Endodermal cell (in vitro differentiated cells): ENCODE data around the gene OR4D1. TPM values are rescaled to one million over a fixed set of nuclear protein-coding genes. Genes with fewer than 3 reads are reported as not detected.
"Not testable (repeated sequence)": the region's sequence is repeated elsewhere in the genome, so short reads cannot be mapped to it uniquely, and the experiment has no call there.

Source experiments
- DNase-seq: peaks from one replicate; pipeline ENCODE4 v3.0.0-alpha.2; 2017
- H3K27ac ChIP-seq: 2 replicates; pipeline ENCODE4 v1.5.1; 2013; ENCODE audit warnings: mild to moderate bottlenecking, low read depth, low read length, moderate library complexity
- H3K27me3 ChIP-seq: 2 replicates; pipeline ENCODE4 v1.6.1; 2013; ENCODE audit warnings: mild to moderate bottlenecking, low read length, moderate library complexity; ENCODE audit not compliant: insufficient read depth, control insufficient read depth, poor library complexity, severe bottlenecking
- H3K36me3 ChIP-seq: 2 replicates; pipeline ENCODE4 v1.7.0; 2013; ENCODE audit warnings: mild to moderate bottlenecking, low read length, moderate library complexity; ENCODE audit not compliant: control insufficient read depth, insufficient read depth
- H3K4me1 ChIP-seq: one replicate; pipeline ENCODE4 v1.7.0; 2013; ENCODE audit warnings: low read length; ENCODE audit not compliant: control insufficient read depth, insufficient read depth
- H3K4me3 ChIP-seq: 2 replicates; pipeline ENCODE4 v1.5.1; 2013; ENCODE audit warnings: mild to moderate bottlenecking, low read length, moderate library complexity
- H3K9ac ChIP-seq: 2 replicates; pipeline ENCODE4 v1.6.1; 2013; ENCODE audit warnings: mild to moderate bottlenecking, low read length, moderate library complexity; ENCODE audit not compliant: poor library complexity, severe bottlenecking; ENCODE audit errors: extremely low read depth
- H3K9me3 ChIP-seq: 2 replicates; pipeline ENCODE4 v1.6.1; 2013; ENCODE audit warnings: mild to moderate bottlenecking, low read length, moderate library complexity; ENCODE audit not compliant: control insufficient read depth
- H3K27ac Mint-ChIP-seq: 2 replicates; pipeline ENCODE4 v1.8.0; 2020; ENCODE audit warnings: mixed read lengths
- H3K27me3 Mint-ChIP-seq: 2 replicates; pipeline ENCODE4 v1.8.0; 2021; ENCODE audit warnings: mild to moderate bottlenecking, mixed read lengths; ENCODE audit not compliant: insufficient read depth
- H3K36me3 Mint-ChIP-seq: 2 replicates; pipeline ENCODE4 v1.8.0; 2020; ENCODE audit warnings: low read depth, mixed read lengths
- H3K4me1 Mint-ChIP-seq: 2 replicates; pipeline ENCODE4 v1.8.0; 2020; ENCODE audit warnings: mixed read lengths
- H3K4me3 Mint-ChIP-seq: 2 replicates; pipeline ENCODE4 v1.8.0; 2020; ENCODE audit warnings: mild to moderate bottlenecking, moderate library complexity, mixed read lengths
- H3K9me3 Mint-ChIP-seq: 2 replicates; pipeline ENCODE4 v1.8.0; 2020; ENCODE audit warnings: mild to moderate bottlenecking, mixed read lengths
- CTCF ChIP-seq: fragments of 200-600 bp; sonication (generic); conservative IDR thresholded peaks from 2 replicates; pipeline ENCODE4 v1.5.0; 2021; ENCODE audit warnings: antibody characterized with exemption, mild to moderate bottlenecking
- WGBS, 2 experiments: methylation state at CpG; one replicate each; pipeline versions ENCODE4 v1.1.5 to v1.1.7; 2013; ENCODE audit warnings: missing lambda C conversion rate in 2 of 2, mixed read lengths in 1 of 2; ENCODE audit not compliant: insufficient coverage in 1 of 2, insufficient read length in 1 of 2; 5-methylcytosine and 5-hydroxymethylcytosine counted together
- total RNA-seq, 2 donors: library from RNA; stranded (reverse); fragmentation: NEBNext Ultra II Directional in 1 of 2; extraction: Animal tissue kit (Norgen Biotek cat#: 25700) in 1 of 2; gene quantifications; 2 replicates in 1 of 2; 3 replicates in 1 of 2; pipeline ENCODE4 v1.2.1, GENCODE V29; 2021

The OR4D1 gene
- total RNA-seq, 2 donors from 2014 or later, result 0.07 to 0.22 TPM

- no peak for DNase-seq
Observed at GRCh38 chr17:58141505-58141904, 6.7 kb upstream of the OR4D1 start.

GRCh38 chr17:58143335-58143734 is 4.8 kb upstream of the OR4D1 start:
- not testable (repeated sequence) for H3K36me3 ChIP-seq, DNase-seq, H3K36me3 Mint-ChIP-seq, H3K27ac ChIP-seq, H3K4me3 ChIP-seq, H3K27ac Mint-ChIP-seq, H3K4me3 Mint-ChIP-seq, H3K4me1 Mint-ChIP-seq, H3K4me1 ChIP-seq, H3K9ac ChIP-seq
- H3K27me3 Mint-ChIP-seq, result peaks cover 29% of the 10 kb centered on the region
- WGBS, 2 experiments, result no CpG with 5 or more reads among the region's 4 CpGs
- peaks cover 24% of the 10 kb centered on the region for H3K9me3 Mint-ChIP-seq
- peaks cover 20% of the 10 kb centered on the region for H3K27me3 ChIP-seq
- peaks cover 18% of the 10 kb centered on the region for H3K9me3 ChIP-seq

More at GRCh38 chr17:58141505-58141904, 6.7 kb upstream of the OR4D1 start:
- H3K4me1 Mint-ChIP-seq, result peaks cover 2% of the 10 kb centered on the region
- no peaks in the 10 kb centered on the region for H3K36me3 Mint-ChIP-seq
- H3K4me3 Mint-ChIP-seq, result no peak overlapping the region
- no peak overlapping the region for H3K27ac ChIP-seq
- peaks cover 19% of the 10 kb centered on the region for H3K27me3 Mint-ChIP-seq
- H3K4me1 ChIP-seq, result no peaks in the 10 kb centered on the region
- no peak overlapping the region for H3K9ac ChIP-seq
- H3K27ac Mint-ChIP-seq, result no peak overlapping the region
- no peaks in the 10 kb centered on the region for H3K36me3 ChIP-seq
- peaks cover 18% of the 10 kb centered on the region for H3K9me3 ChIP-seq
- TF ChIP-seq CTCF, result no peak
- no peak overlapping the region for H3K4me3 ChIP-seq
- WGBS, 2 experiments, result 86% methylated on average over 4 of the region's 5 CpGs; no CpG with 5 or more reads in 1 of the 2 experiments
- H3K9me3 Mint-ChIP-seq, result peaks cover 24% of the 10 kb centered on the region
- peaks cover 17% of the 10 kb centered on the region for H3K27me3 ChIP-seq

GRCh38 chr17:58144801-58145200 is 3.4 kb upstream of the OR4D1 start:
- Histone ChIP-seq H3K27ac (no peak overlapping the region), H3K9ac (no peak overlapping the region), H3K4me1 (no peaks in the 10 kb centered on the region), H3K36me3 (no peaks in the 10 kb centered on the region), H3K4me3 (no peak overlapping the region), H3K9me3 (peaks cover 18% of the 10 kb centered on the region), H3K27me3 (peaks cover 30% of the 10 kb centered on the region)
- Mint-ChIP-seq H3K4me3 (no peak overlapping the region), H3K27ac (no peak overlapping the region), H3K9me3 (peaks cover 24% of the 10 kb centered on the region), H3K4me1 (no peaks in the 10 kb centered on the region), H3K27me3 (peaks cover 37% of the 10 kb centered on the region), H3K36me3 (no peaks in the 10 kb centered on the region)
- whole genome bisulfite sequencing, 2 experiments, result 86 to 88% methylated on average over 1 of the region's 1 CpG
- DNase-seq, result no peak
- TF ChIP-seq CTCF, result no peak

GRCh38 chr17:58148609-58149008 is 425 bp downstream of the OR4D1 start:
- Histone ChIP-seq H3K36me3 (no peaks in the 10 kb centered on the region), H3K27ac (no peak overlapping the region), H3K4me1 (no peaks in the 10 kb centered on the region), H3K9me3 (peaks cover 17% of the 10 kb centered on the region), H3K4me3 (no peak overlapping the region), H3K27me3 (peaks cover 66% of the 10 kb centered on the region), H3K9ac (no peak overlapping the region)
- TF ChIP-seq CTCF, result no peak
- H3K4me3 Mint-ChIP-seq, result no peak overlapping the region
- 81 to 87% methylated on average over 2 of the region's 3 CpGs for WGBS, 2 experiments
- H3K9me3 Mint-ChIP-seq, result peaks cover 18% of the 10 kb centered on the region
- no peak overlapping the region for H3K27ac Mint-ChIP-seq
- DNase-seq, result no peak
- no peaks in the 10 kb centered on the region for H3K36me3 Mint-ChIP-seq
- H3K4me1 Mint-ChIP-seq, result no peaks in the 10 kb centered on the region
- H3K27me3 Mint-ChIP-seq, result peaks cover 65% of the 10 kb centered on the region
